ENCODE data around the gene TMEM184A. TPM values are rescaled to one million over a fixed set of nuclear protein-coding genes. Genes with fewer than 3 reads are reported as not detected.

Gene TMEM184A
- total RNA-seq, 1 donor from 2014 or later = 129 TPM

DNA sequence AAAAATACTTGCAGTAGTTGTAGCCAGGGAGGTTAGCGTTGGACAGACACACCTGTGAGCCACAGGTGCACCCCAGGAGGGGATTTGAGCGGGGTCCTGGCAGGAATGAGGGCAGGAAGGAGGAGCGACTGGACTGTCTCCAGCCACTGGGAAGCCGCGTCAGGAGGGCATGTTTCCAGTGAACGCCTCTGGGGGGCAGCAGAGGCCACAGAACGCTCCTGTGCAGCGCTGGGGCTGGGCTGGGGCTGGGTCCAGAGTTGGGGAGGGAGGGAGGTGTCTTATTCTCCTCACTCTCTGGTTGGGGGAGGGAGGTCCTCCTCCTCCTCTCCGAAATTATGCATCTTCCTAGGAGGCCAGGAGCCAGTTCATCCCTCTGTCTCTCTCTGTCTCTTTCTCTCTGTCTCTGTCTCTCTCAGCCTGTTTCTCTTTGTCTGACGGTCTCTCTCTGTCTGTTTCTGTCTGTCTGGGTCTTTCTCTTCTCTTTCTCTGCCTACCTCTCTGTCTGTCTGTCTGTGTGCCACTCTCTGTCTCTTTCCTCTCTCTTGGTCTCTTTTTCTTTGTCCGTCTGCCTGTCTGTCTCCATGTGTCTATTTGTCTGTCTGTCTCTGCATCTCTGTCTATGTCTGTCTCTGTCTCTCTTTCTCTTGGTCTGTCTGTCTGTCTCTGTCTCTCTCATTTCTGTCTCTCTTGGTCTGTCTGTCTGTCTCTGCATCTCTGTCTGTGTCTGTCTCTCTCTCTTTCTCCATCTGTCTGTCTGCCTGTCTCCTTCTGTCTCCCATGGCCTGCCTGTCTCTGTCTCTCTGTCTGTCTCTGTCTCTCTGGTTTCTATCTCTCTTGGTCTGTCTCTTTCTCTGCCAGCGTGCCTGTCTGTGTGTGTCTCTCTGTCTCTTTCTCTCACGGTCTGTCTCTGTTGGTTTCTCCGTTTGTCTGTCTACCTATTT is 23.7 kb upstream of the TMEM184A start:
- TF ChIP-seq, protein P1, sequence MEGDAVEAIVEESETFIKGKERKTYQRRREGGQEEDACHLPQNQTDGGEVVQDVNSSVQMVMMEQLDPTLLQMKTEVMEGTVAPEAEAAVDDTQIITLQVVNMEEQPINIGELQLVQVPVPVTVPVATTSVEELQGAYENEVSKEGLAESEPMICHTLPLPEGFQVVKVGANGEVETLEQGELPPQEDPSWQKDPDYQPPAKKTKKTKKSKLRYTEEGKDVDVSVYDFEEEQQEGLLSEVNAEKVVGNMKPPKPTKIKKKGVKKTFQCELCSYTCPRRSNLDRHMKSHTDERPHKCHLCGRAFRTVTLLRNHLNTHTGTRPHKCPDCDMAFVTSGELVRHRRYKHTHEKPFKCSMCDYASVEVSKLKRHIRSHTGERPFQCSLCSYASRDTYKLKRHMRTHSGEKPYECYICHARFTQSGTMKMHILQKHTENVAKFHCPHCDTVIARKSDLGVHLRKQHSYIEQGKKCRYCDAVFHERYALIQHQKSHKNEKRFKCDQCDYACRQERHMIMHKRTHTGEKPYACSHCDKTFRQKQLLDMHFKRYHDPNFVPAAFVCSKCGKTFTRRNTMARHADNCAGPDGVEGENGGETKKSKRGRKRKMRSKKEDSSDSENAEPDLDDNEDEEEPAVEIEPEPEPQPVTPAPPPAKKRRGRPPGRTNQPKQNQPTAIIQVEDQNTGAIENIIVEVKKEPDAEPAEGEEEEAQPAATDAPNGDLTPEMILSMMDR (IDR thresholded peaks at IDR 0.05) = peak; percentile 67 to 83 (median 73)
- TF ChIP-seq POLR2A (IDR thresholded peaks at IDR 0.05) = no peak
- intact Hi-C loops (cut with DNase I) = loop anchor here (10.0 kb wide), 2 partner anchors 635 to 775 kb away; partner anchors contain the start of gene EIF3B
- Histone ChIP-seq H3K4me3 (no peak overlapping the region), H3K9me3 (no peaks in the 10 kb centered on the region), H3K36me3 (no peaks in the 10 kb centered on the region), H3K27me3 (no peaks in the 10 kb centered on the region), H3K4me1 (peaks cover 8% of the 10 kb centered on the region), H3K27ac (no peak overlapping the region)
- no peak for DNase-seq (ENCODE audit: extremely low spot score in 2 of 2)

- Histone ChIP-seq H3K27me3 (no peaks in the 10 kb centered on the region), H3K9me3 (no peaks in the 10 kb centered on the region), H3K27ac (no peak overlapping the region), H3K36me3 (no peaks in the 10 kb centered on the region), H3K4me3 (no peak overlapping the region), H3K4me1 (peaks cover 8% of the 10 kb centered on the region)
- no peak for TF ChIP-seq POLR2AphosphoS5 (IDR thresholded peaks at IDR 0.05; ENCODE audit: insufficient read depth in 1 of 2, low read depth in 1 of 2)
- no peak for TF ChIP-seq POLR2A (IDR thresholded peaks at IDR 0.05)
- DNase-seq (ENCODE audit: extremely low spot score in 2 of 2) = no peak
- intact Hi-C loops (cut with DNase I) = loop anchor here (10.0 kb wide), 1 partner anchor 776 kb away; the partner anchor contains the start of gene EIF3B
Observed at GRCh38 chr7:1578513-1578912, 22.5 kb upstream of the TMEM184A start.

GRCh38 chr7:1576521-1577253 is 20.7 kb upstream of the TMEM184A start:
- Histone ChIP-seq H3K27me3 (no peaks in the 10 kb centered on the region), H3K4me1 (peaks cover 14% of the 10 kb centered on the region), H3K27ac (no peak overlapping the region), H3K36me3 (no peaks in the 10 kb centered on the region), H3K9me3 (no peaks in the 10 kb centered on the region), H3K4me3 (no peak overlapping the region)
- intact Hi-C loops (cut with DNase I) = loop anchor here (10.0 kb wide), 1 partner anchor 778 kb away; the partner anchor contains the start of gene EIF3B
- no peak for DNase-seq (ENCODE audit: extremely low spot score in 2 of 2)
- no peak for TF ChIP-seq POLR2A (IDR thresholded peaks at IDR 0.05)
- TF ChIP-seq POLR2AphosphoS5 (IDR thresholded peaks at IDR 0.05; ENCODE audit: insufficient read depth in 1 of 2, low read depth in 1 of 2) = no peak
- TF ChIP-seq, protein P1 (IDR thresholded peaks at IDR 0.05) = no peak

GRCh38 chr7:1575809-1576208 is 19.8 kb upstream of the TMEM184A start:
- intact Hi-C loops (cut with DNase I) = loop anchor here (10.0 kb wide), 1 partner anchor 779 kb away; the partner anchor contains the start of gene EIF3B
- Histone ChIP-seq H3K4me3 (no peak overlapping the region), H3K27ac (no peak overlapping the region), H3K36me3 (no peaks in the 10 kb centered on the region), H3K27me3 (no peaks in the 10 kb centered on the region), H3K9me3 (no peaks in the 10 kb centered on the region), H3K4me1 (peaks cover 23% of the 10 kb centered on the region)
- TF ChIP-seq, protein P1 (IDR thresholded peaks at IDR 0.05) = no peak
- no peak for TF ChIP-seq POLR2A (IDR thresholded peaks at IDR 0.05)
- no peak for TF ChIP-seq POLR2AphosphoS5 (IDR thresholded peaks at IDR 0.05; ENCODE audit: insufficient read depth in 1 of 2, low read depth in 1 of 2)
- no peak for DNase-seq (ENCODE audit: extremely low spot score in 2 of 2)

GRCh38 chr7:1572111-1572822 is 16.3 kb upstream of the TMEM184A start:
- H3K27me3 ChIP-seq = no peaks in the 10 kb centered on the region
- H3K27ac ChIP-seq = peak overlapping the region; percentile 46
- intact Hi-C loops (cut with DNase I) = loop anchor here (5.0 to 10.0 kb wide), 2 partner anchors 40 to 783 kb away; partner anchors contain the start of genes EIF3B and MAFK
- TF ChIP-seq POLR2A (IDR thresholded peaks at IDR 0.05) (no peak), POLR2AphosphoS5 (IDR thresholded peaks at IDR 0.05; ENCODE audit: insufficient read depth in 1 of 2, low read depth in 1 of 2) (no peak)
- TF ChIP-seq, protein P1 (IDR thresholded peaks at IDR 0.05) = no peak
- DNase-seq (ENCODE audit: extremely low spot score in 2 of 2) = no peak
- peaks cover 0 to 6% of the 10 kb centered on the region in 2 donors for H3K36me3 ChIP-seq
- peaks cover 40% of the 10 kb centered on the region for H3K4me1 ChIP-seq
- no peaks in the 10 kb centered on the region for H3K9me3 ChIP-seq
- H3K4me3 ChIP-seq = no peak overlapping the region
